Measurements from ENCODE around the gene ME1.

The ME1 gene

DNA sequence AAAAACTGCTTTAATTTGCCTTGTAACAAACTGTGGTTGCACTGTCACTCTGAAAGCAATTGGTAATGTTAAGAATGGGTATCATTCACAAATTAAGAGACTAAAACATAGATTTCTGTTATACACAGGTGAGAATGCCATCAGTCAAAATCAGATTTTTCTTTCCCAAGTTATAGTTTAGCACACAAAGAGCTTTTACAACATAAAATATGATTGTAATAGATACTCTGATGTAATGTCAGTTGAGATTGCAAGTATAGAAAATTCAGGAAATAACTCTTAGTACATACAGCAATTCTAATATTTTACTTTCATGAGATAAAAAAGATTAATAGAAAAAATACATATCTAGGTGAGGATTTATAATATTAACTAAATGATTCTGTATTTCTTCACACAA lies 2.3 kb upstream of the ME1 start:
- no peak for DNase-seq (ENCODE audit: extremely low read depth in 1 of 2, low read depth in 1 of 2)

DNA sequence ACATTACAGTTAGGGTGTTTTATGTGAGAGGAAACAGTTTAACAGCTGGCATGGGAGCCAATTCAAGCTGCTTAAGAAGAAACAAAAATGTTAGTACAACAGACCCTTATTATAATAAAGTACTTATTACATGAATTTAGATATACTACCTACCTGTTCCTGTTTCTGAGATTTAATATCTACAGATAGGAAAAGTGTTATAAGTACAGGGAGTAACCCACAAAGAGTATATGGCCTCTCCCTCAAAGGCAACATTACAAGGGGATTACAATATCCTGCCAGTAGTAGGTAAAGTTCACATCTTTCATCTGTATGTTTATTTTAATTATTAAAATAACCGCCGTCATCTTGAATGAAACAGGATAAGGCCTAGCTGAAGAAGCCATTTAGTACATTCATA lies 1.8 kb upstream of the ME1 start:
- DNase-seq (ENCODE audit: extremely low read depth in 1 of 2, low read depth in 1 of 2), result no peak

DNA sequence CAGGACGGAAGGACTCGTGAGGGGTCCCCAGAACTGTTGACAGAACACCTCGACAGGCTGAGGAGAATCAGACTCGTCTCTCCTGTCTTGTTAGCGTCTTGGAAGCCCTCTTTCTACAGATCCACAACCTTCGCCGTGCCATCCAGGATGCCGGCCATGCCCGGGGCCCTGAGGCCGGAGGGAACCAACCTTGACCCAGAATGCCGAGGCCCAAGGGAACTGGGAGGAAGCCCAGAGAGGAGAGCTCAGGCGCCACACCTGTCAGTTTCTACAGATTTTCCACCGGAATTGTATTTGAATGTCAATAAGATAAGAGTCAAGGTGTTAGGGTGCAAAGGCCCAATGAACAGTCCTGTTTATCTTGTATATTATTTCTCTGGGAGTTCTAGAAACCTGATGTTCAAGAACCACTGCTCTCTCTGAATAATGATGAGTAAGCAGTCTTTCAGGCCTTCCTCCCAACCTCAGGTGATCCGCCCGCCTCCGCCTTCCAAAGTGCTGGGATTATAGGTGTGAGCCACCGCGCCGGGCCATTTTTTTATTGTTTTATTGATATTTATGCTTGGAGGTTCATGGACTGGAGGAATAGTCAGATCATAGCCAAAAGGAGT lies 799 bp upstream of the ME1 start:
- no peak for DNase-seq (ENCODE audit: extremely low read depth in 1 of 2, low read depth in 1 of 2)

DNA sequence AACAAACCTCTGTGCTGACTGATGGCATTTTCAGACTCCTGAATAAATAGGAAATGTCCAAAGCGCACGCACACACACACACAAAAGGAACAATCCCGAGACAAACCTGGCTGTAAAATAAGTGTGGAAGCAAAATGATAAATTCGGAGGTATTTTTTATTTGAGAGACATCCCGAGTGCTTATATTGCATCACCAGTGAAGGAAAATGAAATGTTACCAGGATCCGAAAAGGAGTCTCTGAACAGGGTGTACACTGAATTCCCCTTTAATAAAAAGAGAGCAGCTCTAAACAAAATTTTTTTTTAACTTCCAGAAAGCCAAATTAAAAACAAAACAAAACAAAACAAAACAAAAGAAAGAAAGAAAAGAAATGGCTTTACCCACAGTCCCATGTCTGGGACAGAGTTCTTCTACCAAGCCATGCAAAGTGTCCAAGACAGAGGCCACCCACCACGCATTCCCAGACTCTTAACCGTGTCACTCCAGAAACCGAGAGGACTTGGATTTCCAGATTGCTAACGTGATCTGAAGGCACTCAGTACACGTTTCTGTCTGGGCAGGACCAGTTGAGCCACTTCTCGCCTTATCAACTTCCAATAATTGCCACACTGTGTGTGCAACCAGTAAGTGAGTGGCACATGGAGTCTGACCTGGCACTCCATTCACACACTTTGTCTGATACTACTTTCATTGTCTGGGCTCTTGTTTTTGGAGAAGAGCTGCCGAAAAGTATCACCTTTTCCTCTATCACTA lies 817 bp downstream of the ME1 start:
- DNase-seq (ENCODE audit: extremely low read depth in 1 of 2, low read depth in 1 of 2), result no peak

DNA sequence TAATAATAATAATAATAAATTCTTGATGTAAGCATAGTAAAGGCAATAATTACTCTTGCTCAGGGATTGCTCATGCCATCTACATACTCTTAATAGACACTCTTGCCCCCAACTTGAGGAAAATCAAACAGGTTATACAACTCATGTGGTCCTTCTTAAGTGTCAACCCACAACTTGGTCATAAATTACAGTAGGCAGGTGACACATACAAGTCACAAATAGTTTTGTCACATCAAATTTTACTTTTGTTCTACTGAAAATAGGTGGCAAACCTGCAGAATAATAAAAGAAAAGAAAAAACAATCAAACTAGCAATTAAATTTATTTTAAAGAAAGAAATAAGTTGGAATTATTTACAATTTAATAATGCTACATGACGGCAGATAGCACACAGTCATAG lies 1.6 kb downstream of the ME1 start:
- no peak for DNase-seq (ENCODE audit: extremely low read depth in 1 of 2, low read depth in 1 of 2)

DNA sequence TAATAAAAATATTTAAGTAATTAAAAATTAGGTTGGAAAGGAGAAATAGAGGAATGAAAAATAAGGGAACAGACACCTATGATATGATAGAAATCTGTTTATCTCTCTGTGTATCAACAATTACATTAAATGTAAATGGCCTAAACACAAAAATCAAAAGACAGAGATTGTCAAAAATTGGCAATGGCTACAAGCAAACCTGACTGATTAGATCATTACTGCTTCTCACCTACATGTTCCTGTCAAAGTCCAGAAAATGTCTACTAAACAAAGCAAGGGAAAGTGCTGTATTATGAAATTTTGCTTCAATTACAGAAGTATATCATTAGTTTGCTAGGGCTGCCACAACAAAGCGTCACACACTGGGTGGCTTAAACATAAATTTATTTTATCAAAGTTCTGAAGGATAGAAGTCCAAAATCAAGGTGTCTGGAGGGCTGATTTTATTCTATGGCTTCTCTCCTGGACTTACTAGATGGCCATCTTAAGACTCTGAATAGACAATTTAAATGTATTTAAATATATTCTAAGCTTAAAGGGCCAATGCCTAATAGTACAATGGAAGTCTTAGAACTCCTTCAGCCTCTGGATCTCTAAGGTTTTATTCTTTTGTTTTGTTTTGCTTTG lies 6.3 kb downstream of the ME1 start:
- DNase-seq (ENCODE audit: extremely low read depth in 1 of 2, low read depth in 1 of 2), result no peak

DNA sequence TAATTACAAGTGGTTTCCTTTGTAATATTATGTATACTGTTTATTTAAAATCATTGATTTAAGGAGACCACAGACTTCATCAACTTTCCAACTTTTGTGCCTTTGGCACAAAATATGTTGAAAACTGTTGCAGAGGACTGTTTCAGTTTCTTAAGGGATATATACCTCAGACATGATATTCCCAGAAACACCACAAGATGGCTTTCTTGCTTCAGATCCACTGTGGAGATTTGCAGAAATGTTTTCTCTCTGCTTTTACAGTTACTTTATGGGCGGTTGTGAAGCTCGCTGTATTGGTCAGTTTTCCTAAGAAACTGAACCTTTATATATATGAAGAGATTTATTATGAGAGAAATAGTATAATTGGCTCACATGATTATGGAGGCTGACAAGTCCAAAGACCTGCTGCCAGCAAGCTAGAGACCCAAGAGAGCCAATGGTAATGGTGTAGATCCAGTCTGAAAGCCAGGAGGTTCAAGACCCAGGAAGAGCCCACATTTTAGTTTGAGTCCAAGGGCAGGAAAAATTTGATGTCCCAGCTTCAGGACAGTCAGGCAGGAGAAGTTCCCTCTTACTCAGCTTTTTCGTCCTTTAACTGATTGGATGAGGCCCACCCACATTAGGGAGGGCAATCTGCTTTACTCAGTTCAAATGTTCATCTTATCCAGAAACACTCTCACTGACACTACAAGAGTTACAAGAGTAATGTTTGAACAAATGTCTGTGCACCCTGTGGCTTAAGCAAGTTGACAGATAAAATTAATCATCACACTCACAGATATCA lies 12.8 kb downstream of the ME1 start:
- no peak for DNase-seq (ENCODE audit: extremely low read depth in 1 of 2, low read depth in 1 of 2)

DNA sequence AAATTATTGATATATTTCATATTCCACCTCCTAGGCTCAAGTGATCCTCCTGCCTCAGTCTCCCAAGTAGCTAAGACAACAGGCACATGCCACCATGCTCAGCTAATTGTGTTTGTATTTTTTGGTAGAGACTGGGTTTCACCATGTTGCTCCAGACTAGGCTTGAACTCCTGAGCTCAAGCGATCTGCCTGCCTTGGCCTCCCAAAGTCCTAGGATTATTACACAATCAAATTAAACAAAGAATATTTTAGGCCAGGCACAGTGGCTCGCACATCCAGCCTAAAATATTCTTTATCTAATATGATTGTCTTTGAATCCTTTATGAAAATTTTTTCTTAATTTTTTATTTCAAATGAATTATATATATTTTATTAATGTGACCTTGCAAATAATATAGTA lies 17.8 kb downstream of the ME1 start:
- DNase-seq (ENCODE audit: extremely low read depth in 1 of 2, low read depth in 1 of 2), result no peak

DNA sequence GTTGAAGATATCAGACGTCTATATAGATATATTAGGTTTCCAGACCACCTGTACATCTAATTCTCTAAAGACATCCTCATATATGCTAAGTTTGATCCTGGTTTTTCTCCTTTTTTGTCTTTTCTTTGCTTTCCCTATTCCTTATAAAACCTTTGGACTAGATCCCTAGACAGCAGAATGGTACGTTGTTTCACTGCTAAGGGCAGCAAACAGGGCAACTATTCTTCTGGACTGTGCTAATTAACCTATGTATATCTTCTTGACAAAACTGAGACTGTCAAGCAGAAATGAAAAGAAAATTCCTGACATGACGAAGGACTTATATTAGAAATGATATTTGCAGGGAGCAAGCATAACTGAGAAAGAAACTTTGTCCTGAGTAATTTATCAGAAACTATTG lies 19.1 kb downstream of the ME1 start:
- no peak for DNase-seq (ENCODE audit: extremely low read depth in 1 of 2, low read depth in 1 of 2)

DNA sequence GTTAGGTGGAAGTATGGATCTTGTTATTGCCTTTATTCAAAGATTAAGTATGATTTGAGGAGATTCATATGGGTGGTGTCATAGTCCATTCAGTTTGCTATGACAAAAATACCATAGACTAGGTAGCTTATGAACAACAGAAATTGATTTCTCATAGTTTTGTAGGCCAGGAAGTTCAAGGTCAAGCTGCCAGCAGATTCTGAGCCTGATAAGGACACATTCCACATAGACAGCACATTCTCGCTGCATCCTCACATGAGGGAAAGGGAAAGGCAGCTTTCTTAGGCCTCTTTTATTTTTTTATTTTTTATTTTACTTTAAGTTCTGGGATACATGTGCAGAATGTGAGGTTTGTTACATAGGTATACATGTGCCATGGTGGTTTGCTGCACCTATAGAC lies 27.7 kb downstream of the ME1 start:
- DNase-seq (ENCODE audit: extremely low read depth in 1 of 2, low read depth in 1 of 2), result no peak

DNA sequence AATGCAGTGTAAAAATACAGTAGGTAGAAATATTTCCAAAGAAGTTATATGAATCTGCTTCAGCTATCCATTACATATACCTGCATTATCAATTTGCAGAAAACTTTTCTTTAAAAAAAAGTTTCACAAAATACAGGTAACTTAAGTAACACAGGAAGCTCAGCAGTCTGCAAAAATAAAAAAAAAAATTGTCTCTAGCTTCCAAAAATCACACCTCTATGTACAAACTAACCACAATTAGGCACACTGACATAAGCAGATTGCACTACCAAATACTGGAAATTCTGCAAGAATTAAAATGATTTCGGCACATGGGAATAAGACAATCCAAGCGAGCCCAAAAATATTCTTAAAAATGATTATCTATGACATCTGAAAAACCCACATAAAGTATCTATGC lies 41.2 kb downstream of the ME1 start:
- DNase-seq (ENCODE audit: extremely low read depth in 1 of 2, low read depth in 1 of 2), result no peak

DNA sequence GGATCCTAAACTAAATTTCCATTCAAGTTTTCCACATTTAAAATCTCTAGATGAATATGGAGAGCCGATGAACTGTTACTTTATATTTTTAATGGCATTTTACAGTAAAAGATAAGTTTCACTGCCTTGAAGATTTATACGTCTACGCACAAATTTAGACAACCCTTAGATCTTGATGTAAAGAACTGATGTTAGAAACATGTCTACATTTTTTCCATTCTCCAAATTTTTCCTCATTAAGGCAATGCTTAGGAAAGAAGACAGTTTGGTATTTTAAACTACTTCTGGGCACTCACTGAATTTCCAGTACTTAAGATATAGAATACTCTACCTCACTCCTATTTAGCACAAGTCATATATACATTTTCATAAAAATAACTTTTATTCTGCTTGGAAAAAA lies 45.4 kb downstream of the ME1 start:
- no peak for DNase-seq (ENCODE audit: extremely low read depth in 1 of 2, low read depth in 1 of 2)

DNA sequence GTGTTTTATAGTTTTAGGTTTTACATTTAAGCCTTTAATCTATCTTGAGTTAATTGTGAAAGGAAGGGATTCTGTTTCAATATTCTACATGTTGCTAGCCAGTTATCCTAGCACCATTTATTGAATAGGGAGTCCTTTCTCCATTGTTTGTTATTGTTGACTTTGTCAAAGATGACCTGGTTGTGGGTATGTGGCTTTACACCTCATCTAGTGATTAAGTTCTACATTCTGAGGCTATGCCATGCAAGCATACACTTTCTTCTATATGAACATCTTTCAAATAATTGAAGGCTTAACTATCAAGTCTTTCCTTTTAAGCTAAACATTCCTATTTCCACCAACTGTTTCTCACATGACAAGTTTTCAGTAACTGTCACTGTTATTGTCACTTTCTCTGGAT lies 46.1 kb downstream of the ME1 start:
- DNase-seq (ENCODE audit: extremely low read depth in 1 of 2, low read depth in 1 of 2), result no peak

DNA sequence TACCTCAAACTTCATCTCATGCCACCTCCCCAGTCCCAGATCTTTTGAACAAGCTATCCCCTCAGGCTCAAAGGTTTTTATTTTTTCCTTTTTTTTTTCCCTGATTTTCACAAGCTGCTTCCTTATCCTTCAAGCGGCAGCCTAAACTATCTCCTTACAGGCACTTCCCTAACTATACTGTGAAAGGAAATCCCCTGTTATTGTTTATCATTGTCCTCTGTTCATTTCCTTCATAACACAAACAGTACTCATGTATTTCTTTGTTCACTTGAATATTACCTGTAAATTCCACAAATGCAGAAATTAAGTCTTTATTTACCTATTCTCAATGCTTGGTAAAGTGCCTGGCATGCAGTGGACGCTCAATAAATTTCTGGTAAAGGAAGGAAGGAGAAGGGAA lies 48.9 kb downstream of the ME1 start:
- DNase-seq (ENCODE audit: extremely low read depth in 1 of 2, low read depth in 1 of 2), result no peak

DNA sequence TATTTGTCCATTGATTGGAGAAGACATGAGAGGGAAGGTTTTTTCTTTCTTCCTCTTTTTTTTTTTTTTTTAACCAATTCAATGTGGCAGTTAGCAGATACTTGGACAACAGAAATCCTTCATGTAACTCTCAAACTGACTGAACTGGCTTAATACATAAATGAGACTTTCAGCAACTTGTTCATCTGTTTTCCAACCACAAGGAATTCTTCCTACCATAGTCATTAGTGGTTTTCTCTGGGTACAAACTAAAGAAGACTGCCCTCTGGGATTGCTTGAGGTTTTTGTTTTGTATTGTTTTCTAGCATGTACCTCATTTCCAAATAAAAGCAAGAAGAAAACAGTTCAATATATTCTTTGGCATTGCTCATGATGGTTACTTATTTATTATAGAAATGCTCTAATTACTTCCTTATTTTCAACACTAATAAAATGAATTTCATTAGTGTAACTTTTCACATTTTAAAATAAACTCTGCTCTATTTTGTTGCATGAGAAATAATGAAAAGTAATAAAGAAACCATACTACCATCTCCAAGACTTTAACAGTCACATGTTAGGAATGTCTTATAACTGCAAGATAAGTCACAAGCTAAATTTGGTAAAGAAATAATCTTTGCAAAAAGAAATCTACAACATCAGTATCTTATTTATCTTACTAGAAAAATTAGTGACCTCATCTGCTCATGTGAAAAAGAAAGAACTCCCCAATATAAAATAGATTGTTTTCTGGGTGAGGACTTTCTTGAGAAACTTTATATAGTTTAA lies 52.0 kb downstream of the ME1 start:
- no peak for DNase-seq (ENCODE audit: extremely low read depth in 1 of 2, low read depth in 1 of 2)

DNA sequence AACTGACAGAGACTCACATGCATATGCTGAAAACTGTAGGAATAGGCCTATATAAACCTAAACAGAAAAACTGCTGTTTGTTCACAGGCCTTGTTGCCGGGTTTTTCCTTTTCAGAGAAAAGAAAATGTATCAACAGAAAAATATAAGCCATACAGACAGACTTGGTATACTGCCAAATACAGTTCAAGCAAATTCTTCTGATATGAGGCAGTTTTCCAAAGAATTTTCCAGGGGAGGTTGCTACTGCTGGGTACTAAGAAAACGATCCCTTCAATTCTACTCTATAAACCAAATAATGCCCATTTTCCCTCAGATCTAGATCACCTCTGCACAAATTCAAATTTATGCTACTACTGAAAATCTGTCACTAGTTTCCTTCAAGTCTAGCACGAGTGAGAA lies 59.4 kb downstream of the ME1 start:
- DNase-seq (ENCODE audit: extremely low read depth in 1 of 2, low read depth in 1 of 2), result no peak

DNA sequence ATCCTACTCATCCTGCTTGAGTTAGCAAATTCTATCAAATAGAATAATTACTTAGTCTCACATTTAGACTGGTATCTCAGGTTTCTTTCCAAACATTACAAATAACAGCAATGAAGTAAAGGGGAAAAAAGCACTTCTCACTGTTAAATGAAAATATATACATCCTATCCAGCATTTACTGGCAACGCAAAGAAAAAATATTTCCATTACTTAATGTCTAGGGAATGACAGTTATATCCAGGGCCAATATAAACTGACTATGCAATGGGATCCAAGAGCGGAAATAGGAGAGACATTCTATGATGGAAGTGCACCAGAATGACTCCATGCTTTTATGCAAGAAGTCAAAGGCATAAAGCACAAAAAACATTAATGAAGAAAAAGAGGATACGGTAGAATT lies 60.3 kb downstream of the ME1 start:
- no peak for DNase-seq (ENCODE audit: extremely low read depth in 1 of 2, low read depth in 1 of 2)

DNA sequence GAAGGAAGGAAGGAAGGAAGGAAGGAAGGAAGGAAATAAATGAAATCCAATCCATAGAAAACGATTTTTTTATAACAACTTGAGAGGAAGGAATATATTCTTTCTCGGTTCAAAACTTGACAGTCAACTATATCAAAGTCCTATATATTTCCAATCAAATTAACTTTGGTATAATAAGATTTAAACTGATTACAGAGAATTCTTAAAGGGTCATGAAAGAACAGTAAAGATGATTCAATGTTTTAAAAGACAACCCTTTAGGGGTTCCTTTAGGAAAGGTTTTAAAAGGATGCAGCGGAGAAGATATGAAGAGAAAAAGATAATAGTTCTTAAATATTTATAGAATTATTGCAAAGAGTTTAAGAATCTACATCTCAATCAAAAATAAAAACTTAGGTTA lies 61.2 kb downstream of the ME1 start:
- no peak for DNase-seq (ENCODE audit: extremely low read depth in 1 of 2, low read depth in 1 of 2)

DNA sequence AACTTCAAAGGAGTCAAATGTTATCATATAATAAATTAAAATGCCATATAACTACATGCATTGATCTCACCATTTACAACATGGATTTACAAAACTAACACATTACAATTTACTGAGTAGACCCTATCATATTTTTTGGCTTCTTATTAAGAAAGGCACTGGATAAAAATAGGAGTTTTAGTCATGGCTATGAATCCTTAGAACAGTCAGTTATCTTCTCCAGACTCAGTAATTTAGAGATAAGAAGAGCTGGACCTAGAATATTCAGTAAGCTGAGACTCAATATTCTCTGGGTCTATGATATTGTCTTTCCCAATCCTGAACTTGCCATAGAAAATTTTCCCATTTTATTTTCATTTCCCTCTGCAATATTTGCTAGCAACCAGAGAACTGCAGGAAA lies 62.3 kb downstream of the ME1 start:
- no peak for DNase-seq (ENCODE audit: extremely low read depth in 1 of 2, low read depth in 1 of 2)

DNA sequence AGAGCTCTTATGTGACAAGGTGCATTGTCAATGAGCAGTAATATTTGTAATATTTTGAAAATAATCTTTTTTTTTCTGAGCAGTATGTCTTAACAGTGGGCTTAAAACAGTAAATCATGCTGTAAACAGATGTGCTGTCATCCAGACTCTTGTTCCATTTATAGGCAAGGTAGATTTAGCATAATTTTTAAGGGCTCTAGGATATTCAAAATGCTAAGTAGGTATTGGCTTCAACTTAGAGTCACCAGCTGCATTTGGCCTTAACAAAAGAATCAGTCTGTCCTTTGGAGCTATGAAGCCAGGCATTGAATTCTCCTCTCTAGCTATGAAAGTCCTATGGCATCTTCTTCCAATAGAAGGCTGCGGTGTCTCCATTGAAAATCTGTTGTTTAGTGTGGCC lies 63.7 kb downstream of the ME1 start:
- DNase-seq (ENCODE audit: extremely low read depth in 1 of 2, low read depth in 1 of 2), result no peak

DNA sequence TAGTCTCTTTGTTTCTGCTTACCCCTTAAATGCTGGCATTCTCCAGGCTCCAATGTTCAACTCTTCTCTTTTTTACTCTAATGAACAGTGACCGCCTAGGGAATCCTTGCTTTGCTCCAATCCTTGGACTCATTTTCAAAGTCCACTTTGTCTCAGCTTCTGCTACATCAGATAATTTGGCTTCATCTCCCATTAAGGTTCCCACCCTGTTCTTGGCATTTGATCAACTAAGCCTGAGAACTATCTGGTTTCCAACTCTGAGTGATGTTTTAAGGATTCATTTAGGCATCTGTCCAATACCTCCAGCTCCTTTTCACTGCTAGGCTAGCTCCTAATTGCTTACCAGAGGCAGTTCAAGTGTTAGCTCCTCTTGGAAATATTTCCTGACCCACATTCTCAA lies 64.9 kb downstream of the ME1 start:
- DNase-seq (ENCODE audit: extremely low read depth in 1 of 2, low read depth in 1 of 2), result no peak
